ENCODE measurements around the gene ZNF396. TPM values are rescaled to one million over a fixed set of nuclear protein-coding genes. Genes with fewer than 3 reads are reported as not detected.

Gene ZNF396
- total RNA-seq, 6 donors from 2014 or later: 1.8 to 7.3 (median 3.5) TPM

DNA sequence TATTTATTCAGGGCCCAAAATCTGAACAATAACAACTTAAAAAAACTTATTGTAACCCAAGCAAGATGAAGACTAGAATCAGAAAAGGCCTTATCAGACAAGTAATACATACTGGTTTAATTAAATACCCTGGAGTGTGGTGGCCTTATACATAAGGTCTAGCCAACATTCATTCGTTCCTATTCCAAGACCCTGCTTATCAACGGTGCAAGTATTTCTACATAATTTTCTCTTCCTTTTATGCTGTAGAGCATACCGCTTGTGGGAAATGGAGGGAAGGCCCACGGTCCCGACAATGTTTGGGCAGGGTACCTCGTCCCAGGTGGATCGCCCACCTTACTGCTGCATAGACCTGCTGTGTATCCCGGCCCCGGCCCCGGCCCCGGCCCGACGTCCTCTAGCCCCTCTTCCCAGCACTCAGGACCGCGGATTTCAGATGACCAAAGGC is 33.6 kb downstream of the ZNF396 start:
- no peak for TF ChIP-seq EP300 (IDR thresholded peaks at IDR 0.05)
- no peak for TF ChIP-seq POLR2AphosphoS5 (IDR thresholded peaks at IDR 0.05)
- no peak for TF ChIP-seq POLR2A (IDR thresholded peaks at IDR 0.05)
- TF ChIP-seq, protein P1, sequence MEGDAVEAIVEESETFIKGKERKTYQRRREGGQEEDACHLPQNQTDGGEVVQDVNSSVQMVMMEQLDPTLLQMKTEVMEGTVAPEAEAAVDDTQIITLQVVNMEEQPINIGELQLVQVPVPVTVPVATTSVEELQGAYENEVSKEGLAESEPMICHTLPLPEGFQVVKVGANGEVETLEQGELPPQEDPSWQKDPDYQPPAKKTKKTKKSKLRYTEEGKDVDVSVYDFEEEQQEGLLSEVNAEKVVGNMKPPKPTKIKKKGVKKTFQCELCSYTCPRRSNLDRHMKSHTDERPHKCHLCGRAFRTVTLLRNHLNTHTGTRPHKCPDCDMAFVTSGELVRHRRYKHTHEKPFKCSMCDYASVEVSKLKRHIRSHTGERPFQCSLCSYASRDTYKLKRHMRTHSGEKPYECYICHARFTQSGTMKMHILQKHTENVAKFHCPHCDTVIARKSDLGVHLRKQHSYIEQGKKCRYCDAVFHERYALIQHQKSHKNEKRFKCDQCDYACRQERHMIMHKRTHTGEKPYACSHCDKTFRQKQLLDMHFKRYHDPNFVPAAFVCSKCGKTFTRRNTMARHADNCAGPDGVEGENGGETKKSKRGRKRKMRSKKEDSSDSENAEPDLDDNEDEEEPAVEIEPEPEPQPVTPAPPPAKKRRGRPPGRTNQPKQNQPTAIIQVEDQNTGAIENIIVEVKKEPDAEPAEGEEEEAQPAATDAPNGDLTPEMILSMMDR (IDR thresholded peaks at IDR 0.05): no peak
- peak overlapping the region; percentile 99 to 100 (median 99) for H3K27ac ChIP-seq
- H3K36me3 ChIP-seq: peaks cover 15 to 30% (median 19%) of the 10 kb centered on the region in 4 donors
- no peak for ATAC-seq (ENCODE audit: low FRiP score in 2 of 2)
- no peak for DNase-seq
- peaks cover 25 to 57% (median 30%) of the 10 kb centered on the region in 4 donors for H3K4me1 ChIP-seq
- WGBS, 2 donors: 2 to 3% methylated on average over 6 to 10 of the region's 15 CpGs
- no peaks in the 10 kb centered on the region for H3K27me3 ChIP-seq
- H3K9me3 ChIP-seq: no peaks in the 10 kb centered on the region
- H3K4me3 ChIP-seq: peak overlapping the region; percentile 75 to 89 (median 81)

DNA sequence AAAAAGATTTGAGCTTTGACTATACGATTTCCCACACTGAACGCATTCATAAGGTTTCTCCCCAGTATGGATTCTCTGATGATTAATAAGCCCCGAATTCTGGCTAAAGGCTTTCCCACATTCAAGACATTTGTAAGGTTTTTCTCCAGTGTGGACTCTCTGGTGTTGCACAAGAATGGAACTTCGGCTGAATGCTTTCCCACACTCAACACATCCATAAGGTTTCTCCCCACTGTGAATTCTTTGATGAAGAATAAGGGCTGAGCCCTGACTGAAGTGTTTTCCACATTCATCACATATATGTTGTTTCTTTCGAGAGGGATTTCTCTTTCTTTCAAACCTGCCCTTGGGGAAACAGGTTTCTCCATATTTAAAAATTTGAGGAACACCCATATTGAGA is 39.9 kb downstream of the ZNF396 start:
- Histone ChIP-seq H3K36me3 (peaks cover 36 to 92% (median 70%) of the 10 kb centered on the region in 4 donors), H3K4me3 (no peak overlapping the region), H3K27me3 (no peaks in the 10 kb centered on the region), H3K4me1 (peaks cover under 1 to 31% (median 14%) of the 10 kb centered on the region in 4 donors), H3K9me3 (no peaks in the 10 kb centered on the region), H3K27ac (no peak overlapping the region)
- no peak for DNase-seq
- TF ChIP-seq, protein P1 (IDR thresholded peaks at IDR 0.05): no peak
- no peak for TF ChIP-seq POLR2A (IDR thresholded peaks at IDR 0.05)
- no peak for TF ChIP-seq EP300 (IDR thresholded peaks at IDR 0.05)
- no peak for TF ChIP-seq POLR2AphosphoS5 (IDR thresholded peaks at IDR 0.05)
- no peak for ATAC-seq (ENCODE audit: low FRiP score in 2 of 2)
- 93 to 96% methylated on average over 5 of the region's 5 CpGs for WGBS, 2 donors

DNA sequence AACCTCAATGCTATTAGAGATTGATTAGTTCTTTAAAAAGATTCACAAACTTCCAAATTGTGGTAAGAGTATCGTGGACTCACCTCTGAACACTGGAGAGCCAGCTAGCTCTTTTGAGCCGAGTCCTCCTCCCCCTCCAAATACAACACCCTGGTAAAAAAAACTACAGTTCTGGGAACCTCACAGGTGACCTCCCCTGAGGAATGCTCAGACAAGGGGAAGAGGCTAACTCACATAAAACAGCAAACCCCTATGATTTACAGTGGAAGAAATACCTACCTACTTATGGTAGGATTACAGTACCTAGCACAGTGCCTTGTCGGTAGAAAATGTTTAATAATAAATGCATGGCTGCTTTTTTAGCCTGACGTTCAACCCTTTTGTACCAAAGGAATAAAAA is 41.3 kb downstream of the ZNF396 start:
- ATAC-seq (ENCODE audit: low FRiP score in 2 of 2): no peak
- Histone ChIP-seq H3K27ac (no peak overlapping the region), H3K36me3 (peaks cover 36 to 94% (median 72%) of the 10 kb centered on the region in 4 donors), H3K27me3 (no peaks in the 10 kb centered on the region), H3K9me3 (no peaks in the 10 kb centered on the region), H3K4me1 (peaks cover 0 to 18% (median 11%) of the 10 kb centered on the region in 4 donors), H3K4me3 (no peak overlapping the region)
- TF ChIP-seq EP300 (IDR thresholded peaks at IDR 0.05) (no peak), POLR2A (IDR thresholded peaks at IDR 0.05) (no peak), POLR2AphosphoS5 (IDR thresholded peaks at IDR 0.05) (no peak)
- TF ChIP-seq, protein P1 (IDR thresholded peaks at IDR 0.05): no peak
- WGBS, 2 donors: 88% methylated on average over 4 of the region's 4 CpGs
- no peak for DNase-seq

DNA sequence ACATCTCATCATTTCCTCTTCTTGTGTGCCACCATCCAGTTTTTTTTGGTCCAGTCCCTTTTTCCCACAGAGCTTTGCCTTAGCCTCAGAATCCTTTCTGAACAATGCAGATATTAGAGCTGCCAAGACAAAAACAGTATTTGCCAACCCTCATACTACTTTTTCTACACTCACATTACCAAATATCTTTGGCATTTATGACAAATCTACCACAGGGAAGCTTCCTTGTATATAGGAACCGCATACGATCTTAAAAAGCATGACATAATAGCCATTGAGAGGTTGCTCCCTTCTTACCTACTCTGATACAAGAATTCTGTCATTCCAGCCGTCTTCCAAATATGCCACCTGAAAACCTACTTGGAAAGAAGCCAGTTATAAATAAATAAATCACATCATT is 42.3 kb downstream of the ZNF396 start:
- TF ChIP-seq, protein P1 (IDR thresholded peaks at IDR 0.05): no peak
- TF ChIP-seq POLR2AphosphoS5 (IDR thresholded peaks at IDR 0.05) (no peak), POLR2A (IDR thresholded peaks at IDR 0.05) (no peak), EP300 (IDR thresholded peaks at IDR 0.05) (no peak)
- 72 to 79% methylated on average over 3 of the region's 3 CpGs for WGBS, 2 donors

DNA sequence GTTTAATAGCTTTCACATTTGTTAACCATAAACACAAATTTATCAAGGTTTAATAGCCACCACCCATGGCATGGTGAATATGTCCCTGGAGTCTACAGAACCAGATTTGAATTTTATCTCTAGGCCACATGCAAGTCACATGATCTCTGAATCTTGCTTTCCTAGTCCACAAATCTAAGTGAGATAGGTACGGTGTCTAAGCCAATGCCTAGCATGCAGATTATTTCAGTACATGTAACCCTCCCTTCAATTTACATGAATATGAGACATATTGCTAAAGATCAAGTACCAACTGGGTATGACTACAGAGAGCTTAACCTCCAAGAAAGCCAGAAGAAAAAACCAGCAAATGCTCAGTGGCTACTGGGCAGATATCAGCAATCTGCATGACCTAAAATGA is 42.9 kb downstream of the ZNF396 start:
- no peak for TF ChIP-seq EP300 (IDR thresholded peaks at IDR 0.05)
- TF ChIP-seq POLR2A (IDR thresholded peaks at IDR 0.05): no peak
- no peak for TF ChIP-seq POLR2AphosphoS5 (IDR thresholded peaks at IDR 0.05)
- TF ChIP-seq, protein P1 (IDR thresholded peaks at IDR 0.05): no peak
- Histone ChIP-seq H3K27ac (no peak overlapping the region), H3K4me1 (peaks cover 0 to 9% (median 3%) of the 10 kb centered on the region in 4 donors), H3K4me3 (no peak overlapping the region), H3K36me3 (peaks cover 25 to 79% (median 61%) of the 10 kb centered on the region in 4 donors), H3K27me3 (no peaks in the 10 kb centered on the region), H3K9me3 (no peaks in the 10 kb centered on the region)
- ATAC-seq (ENCODE audit: low FRiP score in 2 of 2) (no peak), DNase-seq (no peak)
- 97 to 100% methylated on average over 1 of the region's 1 CpG for WGBS, 2 donors

More for the DNA sequence above, 42.3 kb downstream of the ZNF396 start:
- peaks cover 31 to 85% (median 66%) of the 10 kb centered on the region in 4 donors for H3K36me3 ChIP-seq
- H3K27ac ChIP-seq: no peak overlapping the region
- no peak for DNase-seq
- no peaks in the 10 kb centered on the region for H3K27me3 ChIP-seq
- ATAC-seq (ENCODE audit: low FRiP score in 2 of 2): no peak
- no peak overlapping the region for H3K4me3 ChIP-seq
- no peaks in the 10 kb centered on the region for H3K9me3 ChIP-seq
- peaks cover 0 to 11% (median 8%) of the 10 kb centered on the region in 4 donors for H3K4me1 ChIP-seq

Measured in upper lobe of left lung (tissue), 6 donors.